ENCODE data around the gene PDGFA. TPM values are rescaled to one million over a fixed set of nuclear protein-coding genes. Genes with fewer than 3 reads are reported as not detected.

The PDGFA gene
- total RNA-seq, 1 experiment from 2014 or later, result 129 TPM

DNA sequence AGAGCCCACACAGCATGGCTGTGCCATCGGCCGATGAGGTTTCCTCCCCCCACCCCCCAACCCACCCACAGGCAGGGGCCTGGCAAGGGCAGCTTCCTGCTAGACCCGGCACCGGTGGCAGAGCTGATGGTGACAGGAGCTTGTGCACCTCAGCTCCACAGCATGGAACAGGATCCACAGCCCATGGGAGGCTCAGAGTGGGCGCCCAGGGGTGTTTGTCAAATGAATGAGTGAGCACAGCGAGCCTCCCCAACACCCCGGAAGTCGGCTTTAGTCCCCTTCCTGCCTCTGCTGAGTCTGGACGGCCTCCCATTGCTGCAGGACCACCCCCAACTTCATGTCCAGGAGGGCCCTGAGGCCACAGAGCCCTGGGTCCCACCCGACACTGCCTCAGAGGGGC lies 68.9 kb downstream of the PDGFA start:
- ATAC-seq (no peak), DNase-seq (ENCODE audit: low spot score) (no peak)
- Mint-ChIP-seq H3K9me3 (no peaks in the 10 kb centered on the region), H3K4me3 (no peak overlapping the region), H3K4me1 (peaks cover 23% of the 10 kb centered on the region), H3K36me3 (no peaks in the 10 kb centered on the region), H3K27ac (no peak overlapping the region), H3K27me3 (ENCODE audit: low read depth) (peaks cover 29% of the 10 kb centered on the region)
- TF ChIP-seq JAZF1 (CRISPR knock-in tag; IDR thresholded peaks at IDR 0.05) (no peak), ETV6 (CRISPR knock-in tag; IDR thresholded peaks at IDR 0.05) (no peak), ZNF219 (CRISPR knock-in tag; IDR thresholded peaks at IDR 0.05; ENCODE audit: borderline replicate concordance) (no peak), RORB (CRISPR knock-in tag; IDR thresholded peaks at IDR 0.05) (no peak), GRHL2 (CRISPR knock-in tag; IDR thresholded peaks at IDR 0.05; ENCODE audit: insufficient replicate concordance, severe bottlenecking) (no peak), ZNF121 (CRISPR knock-in tag; IDR thresholded peaks at IDR 0.05) (no peak), ZNF232 (CRISPR knock-in tag; IDR thresholded peaks at IDR 0.05) (no peak), ZNF396 (CRISPR knock-in tag; IDR thresholded peaks at IDR 0.05; ENCODE audit: borderline replicate concordance) (no peak)
- TF ChIP-seq, protein P1, sequence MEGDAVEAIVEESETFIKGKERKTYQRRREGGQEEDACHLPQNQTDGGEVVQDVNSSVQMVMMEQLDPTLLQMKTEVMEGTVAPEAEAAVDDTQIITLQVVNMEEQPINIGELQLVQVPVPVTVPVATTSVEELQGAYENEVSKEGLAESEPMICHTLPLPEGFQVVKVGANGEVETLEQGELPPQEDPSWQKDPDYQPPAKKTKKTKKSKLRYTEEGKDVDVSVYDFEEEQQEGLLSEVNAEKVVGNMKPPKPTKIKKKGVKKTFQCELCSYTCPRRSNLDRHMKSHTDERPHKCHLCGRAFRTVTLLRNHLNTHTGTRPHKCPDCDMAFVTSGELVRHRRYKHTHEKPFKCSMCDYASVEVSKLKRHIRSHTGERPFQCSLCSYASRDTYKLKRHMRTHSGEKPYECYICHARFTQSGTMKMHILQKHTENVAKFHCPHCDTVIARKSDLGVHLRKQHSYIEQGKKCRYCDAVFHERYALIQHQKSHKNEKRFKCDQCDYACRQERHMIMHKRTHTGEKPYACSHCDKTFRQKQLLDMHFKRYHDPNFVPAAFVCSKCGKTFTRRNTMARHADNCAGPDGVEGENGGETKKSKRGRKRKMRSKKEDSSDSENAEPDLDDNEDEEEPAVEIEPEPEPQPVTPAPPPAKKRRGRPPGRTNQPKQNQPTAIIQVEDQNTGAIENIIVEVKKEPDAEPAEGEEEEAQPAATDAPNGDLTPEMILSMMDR (IDR thresholded peaks at IDR 0.05), result no peak
- TF ChIP-seq, protein P2, sequence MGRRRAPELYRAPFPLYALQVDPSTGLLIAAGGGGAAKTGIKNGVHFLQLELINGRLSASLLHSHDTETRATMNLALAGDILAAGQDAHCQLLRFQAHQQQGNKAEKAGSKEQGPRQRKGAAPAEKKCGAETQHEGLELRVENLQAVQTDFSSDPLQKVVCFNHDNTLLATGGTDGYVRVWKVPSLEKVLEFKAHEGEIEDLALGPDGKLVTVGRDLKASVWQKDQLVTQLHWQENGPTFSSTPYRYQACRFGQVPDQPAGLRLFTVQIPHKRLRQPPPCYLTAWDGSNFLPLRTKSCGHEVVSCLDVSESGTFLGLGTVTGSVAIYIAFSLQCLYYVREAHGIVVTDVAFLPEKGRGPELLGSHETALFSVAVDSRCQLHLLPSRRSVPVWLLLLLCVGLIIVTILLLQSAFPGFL (CRISPR knock-in tag; IDR thresholded peaks at IDR 0.05; ENCODE audit: borderline replicate concordance), result no peak
- TF ChIP-seq, protein P3, sequence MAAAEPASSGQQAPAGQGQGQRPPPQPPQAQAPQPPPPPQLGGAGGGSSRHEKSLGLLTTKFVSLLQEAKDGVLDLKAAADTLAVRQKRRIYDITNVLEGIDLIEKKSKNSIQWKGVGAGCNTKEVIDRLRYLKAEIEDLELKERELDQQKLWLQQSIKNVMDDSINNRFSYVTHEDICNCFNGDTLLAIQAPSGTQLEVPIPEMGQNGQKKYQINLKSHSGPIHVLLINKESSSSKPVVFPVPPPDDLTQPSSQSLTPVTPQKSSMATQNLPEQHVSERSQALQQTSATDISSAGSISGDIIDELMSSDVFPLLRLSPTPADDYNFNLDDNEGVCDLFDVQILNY (CRISPR knock-in tag; IDR thresholded peaks at IDR 0.05), result no peak
- ChIA-PET CTCF (interaction anchor here (0.6 to 1.7 kb wide), 4 partner anchors 12 to 385 kb away, joined by 3 to 5 read pairs (median 4); no protein-coding TSS in a partner anchor), POLR2A (no interaction called here)

DNA sequence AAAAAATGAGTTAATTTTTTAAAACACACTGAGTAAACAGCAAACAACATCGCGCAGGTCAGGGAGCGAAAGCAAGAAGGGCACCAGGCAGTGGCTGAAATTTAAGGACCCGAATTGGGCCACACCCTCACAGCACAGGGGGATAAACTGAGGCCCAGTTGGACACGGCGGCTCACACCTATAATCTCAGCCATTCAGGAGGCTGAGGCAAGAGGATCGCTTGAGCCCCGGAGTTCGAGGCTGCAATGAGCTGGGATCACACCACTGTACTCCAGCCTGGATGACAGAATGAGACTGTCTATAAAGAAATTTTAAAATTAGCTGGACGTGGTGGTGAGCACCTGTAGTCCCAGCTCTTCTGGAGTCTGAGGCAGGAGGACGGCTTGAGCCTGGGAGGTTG lies 69.6 kb downstream of the PDGFA start:
- no peaks in the 10 kb centered on the region for H3K9me3 Mint-ChIP-seq
- TF ChIP-seq, protein P4, sequence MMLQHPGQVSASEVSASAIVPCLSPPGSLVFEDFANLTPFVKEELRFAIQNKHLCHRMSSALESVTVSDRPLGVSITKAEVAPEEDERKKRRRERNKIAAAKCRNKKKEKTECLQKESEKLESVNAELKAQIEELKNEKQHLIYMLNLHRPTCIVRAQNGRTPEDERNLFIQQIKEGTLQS (CRISPR knock-in tag; conservative IDR thresholded peaks at IDR 0.05), result no peak
- TF ChIP-seq ZNF121 (CRISPR knock-in tag; IDR thresholded peaks at IDR 0.05), result no peak
- TF ChIP-seq ZNF263 (CRISPR knock-in tag; IDR thresholded peaks at IDR 0.05; ENCODE audit: low read depth), result no peak
- TF ChIP-seq, protein P5, sequence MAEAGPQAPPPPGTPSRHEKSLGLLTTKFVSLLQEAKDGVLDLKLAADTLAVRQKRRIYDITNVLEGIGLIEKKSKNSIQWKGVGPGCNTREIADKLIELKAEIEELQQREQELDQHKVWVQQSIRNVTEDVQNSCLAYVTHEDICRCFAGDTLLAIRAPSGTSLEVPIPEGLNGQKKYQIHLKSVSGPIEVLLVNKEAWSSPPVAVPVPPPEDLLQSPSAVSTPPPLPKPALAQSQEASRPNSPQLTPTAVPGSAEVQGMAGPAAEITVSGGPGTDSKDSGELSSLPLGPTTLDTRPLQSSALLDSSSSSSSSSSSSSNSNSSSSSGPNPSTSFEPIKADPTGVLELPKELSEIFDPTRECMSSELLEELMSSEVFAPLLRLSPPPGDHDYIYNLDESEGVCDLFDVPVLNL (CRISPR knock-in tag; IDR thresholded peaks at IDR 0.05; ENCODE audit: borderline replicate concordance, low read depth), result no peak
- TF ChIP-seq, protein P6, sequence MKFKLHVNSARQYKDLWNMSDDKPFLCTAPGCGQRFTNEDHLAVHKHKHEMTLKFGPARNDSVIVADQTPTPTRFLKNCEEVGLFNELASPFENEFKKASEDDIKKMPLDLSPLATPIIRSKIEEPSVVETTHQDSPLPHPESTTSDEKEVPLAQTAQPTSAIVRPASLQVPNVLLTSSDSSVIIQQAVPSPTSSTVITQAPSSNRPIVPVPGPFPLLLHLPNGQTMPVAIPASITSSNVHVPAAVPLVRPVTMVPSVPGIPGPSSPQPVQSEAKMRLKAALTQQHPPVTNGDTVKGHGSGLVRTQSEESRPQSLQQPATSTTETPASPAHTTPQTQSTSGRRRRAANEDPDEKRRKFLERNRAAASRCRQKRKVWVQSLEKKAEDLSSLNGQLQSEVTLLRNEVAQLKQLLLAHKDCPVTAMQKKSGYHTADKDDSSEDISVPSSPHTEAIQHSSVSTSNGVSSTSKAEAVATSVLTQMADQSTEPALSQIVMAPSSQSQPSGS (CRISPR knock-in tag; IDR thresholded peaks at IDR 0.05; ENCODE audit: borderline replicate concordance, low read depth), result no peak
- TF ChIP-seq FOXP1 (CRISPR knock-in tag; IDR thresholded peaks at IDR 0.05; ENCODE audit: borderline replicate concordance), result no peak
- TF ChIP-seq, protein P7, sequence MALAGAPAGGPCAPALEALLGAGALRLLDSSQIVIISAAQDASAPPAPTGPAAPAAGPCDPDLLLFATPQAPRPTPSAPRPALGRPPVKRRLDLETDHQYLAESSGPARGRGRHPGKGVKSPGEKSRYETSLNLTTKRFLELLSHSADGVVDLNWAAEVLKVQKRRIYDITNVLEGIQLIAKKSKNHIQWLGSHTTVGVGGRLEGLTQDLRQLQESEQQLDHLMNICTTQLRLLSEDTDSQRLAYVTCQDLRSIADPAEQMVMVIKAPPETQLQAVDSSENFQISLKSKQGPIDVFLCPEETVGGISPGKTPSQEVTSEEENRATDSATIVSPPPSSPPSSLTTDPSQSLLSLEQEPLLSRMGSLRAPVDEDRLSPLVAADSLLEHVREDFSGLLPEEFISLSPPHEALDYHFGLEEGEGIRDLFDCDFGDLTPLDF (CRISPR knock-in tag; IDR thresholded peaks at IDR 0.05), result no peak
- TF ChIP-seq, protein P8, sequence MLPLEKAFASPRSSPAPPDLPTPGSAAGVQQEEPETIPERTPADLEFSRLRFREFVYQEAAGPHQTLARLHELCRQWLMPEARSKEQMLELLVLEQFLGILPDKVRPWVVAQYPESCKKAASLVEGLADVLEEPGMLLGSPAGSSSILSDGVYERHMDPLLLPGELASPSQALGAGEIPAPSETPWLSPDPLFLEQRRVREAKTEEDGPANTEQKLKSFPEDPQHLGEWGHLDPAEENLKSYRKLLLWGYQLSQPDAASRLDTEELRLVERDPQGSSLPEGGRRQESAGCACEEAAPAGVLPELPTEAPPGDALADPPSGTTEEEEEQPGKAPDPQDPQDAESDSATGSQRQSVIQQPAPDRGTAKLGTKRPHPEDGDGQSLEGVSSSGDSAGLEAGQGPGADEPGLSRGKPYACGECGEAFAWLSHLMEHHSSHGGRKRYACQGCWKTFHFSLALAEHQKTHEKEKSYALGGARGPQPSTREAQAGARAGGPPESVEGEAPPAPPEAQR (CRISPR knock-in tag; IDR thresholded peaks at IDR 0.05), result no peak
- no peak for TF ChIP-seq SMAD4 (CRISPR knock-in tag; IDR thresholded peaks at IDR 0.05)
- no peak for TF ChIP-seq TCF7 (CRISPR knock-in tag; IDR thresholded peaks at IDR 0.05; ENCODE audit: low read depth)
- TF ChIP-seq, protein P9, sequence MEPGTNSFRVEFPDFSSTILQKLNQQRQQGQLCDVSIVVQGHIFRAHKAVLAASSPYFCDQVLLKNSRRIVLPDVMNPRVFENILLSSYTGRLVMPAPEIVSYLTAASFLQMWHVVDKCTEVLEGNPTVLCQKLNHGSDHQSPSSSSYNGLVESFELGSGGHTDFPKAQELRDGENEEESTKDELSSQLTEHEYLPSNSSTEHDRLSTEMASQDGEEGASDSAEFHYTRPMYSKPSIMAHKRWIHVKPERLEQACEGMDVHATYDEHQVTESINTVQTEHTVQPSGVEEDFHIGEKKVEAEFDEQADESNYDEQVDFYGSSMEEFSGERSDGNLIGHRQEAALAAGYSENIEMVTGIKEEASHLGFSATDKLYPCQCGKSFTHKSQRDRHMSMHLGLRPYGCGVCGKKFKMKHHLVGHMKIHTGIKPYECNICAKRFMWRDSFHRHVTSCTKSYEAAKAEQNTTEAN (CRISPR knock-in tag; IDR thresholded peaks at IDR 0.05), result no peak
- TF ChIP-seq ETV6 (CRISPR knock-in tag; IDR thresholded peaks at IDR 0.05), result no peak
- no peak for TF ChIP-seq GABPB1 (CRISPR knock-in tag; IDR thresholded peaks at IDR 0.05)
- no peak for TF ChIP-seq CREB1 (CRISPR knock-in tag; IDR thresholded peaks at IDR 0.05)
- TF ChIP-seq CBFB (CRISPR knock-in tag; IDR thresholded peaks at IDR 0.05; ENCODE audit: low read depth), result no peak

More for the DNA sequence above, 69.6 kb downstream of the PDGFA start:
- ATAC-seq, result no peak
- Mint-ChIP-seq H3K27ac (no peak overlapping the region), H3K36me3 (no peaks in the 10 kb centered on the region), H3K4me3 (no peak overlapping the region), H3K4me1 (peaks cover 23% of the 10 kb centered on the region), H3K27me3 (ENCODE audit: low read depth) (peaks cover 29% of the 10 kb centered on the region)
- ChIA-PET POLR2A (interaction anchor here (0.7 kb wide), 1 partner anchor 366 kb away, joined by 6 read pairs; no protein-coding TSS in a partner anchor), CTCF (interaction anchor here (1.0 to 1.7 kb wide), 4 partner anchors 12 to 128 kb away, joined by 3 to 5 read pairs (median 3); no protein-coding TSS in a partner anchor)
- DNase-seq (ENCODE audit: low spot score), result no peak
